ENCODE data around the gene CDH4. TPM values are rescaled to one million over a fixed set of nuclear protein-coding genes. Genes with fewer than 3 reads are reported as not detected.

Gene CDH4
- total and polyA plus RNA-seq, 9 of the 15 experiments (the other 6 are each of a cell fraction or from before 2014, with no cell fraction given) = 0.04 TPM; not detected in 8

DNA sequence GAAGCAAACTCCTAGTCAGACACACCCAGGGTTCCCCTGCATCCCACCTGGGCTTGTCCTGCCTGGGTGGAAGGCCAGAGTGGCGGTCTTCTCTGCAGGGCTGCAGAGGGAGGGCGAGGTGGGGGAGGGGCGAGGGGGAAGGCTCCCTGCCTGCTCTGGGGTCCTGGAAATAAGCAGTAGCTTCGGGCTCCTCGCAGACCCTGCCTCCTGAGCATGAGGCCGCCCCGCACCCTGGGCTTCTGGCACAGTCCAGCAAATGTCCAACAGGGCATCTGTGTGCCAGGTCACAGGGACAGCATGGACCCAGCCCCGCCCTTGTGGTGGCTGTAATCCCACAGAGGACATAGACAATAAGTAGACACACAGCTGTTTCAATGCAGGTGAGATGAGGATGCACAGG, 619.9 kb downstream of the CDH4 start (continued):
- TF ChIP-seq CSDE1 (IDR thresholded peaks at IDR 0.05) = no peak
- no peak for TF ChIP-seq BHLHE40 (IDR thresholded peaks at IDR 0.05; ENCODE audit: low read length)
- TF ChIP-seq SMAD2 (IDR thresholded peaks at IDR 0.05; ENCODE audit: low read depth, low read length) = no peak
- no peak for TF ChIP-seq PHF20 (IDR thresholded peaks at IDR 0.05; ENCODE audit: partially characterized antibody)
- no peak for TF ChIP-seq SRSF9 (IDR thresholded peaks at IDR 0.05; ENCODE audit: borderline replicate concordance, low read depth, low read length)
- no peak for TF ChIP-seq HSF4 (CRISPR knock-in tag; IDR thresholded peaks at IDR 0.05; ENCODE audit: borderline replicate concordance)
- no peak for TF ChIP-seq TRIM28 (IDR thresholded peaks at IDR 0.05)
- TF ChIP-seq MAFF (IDR thresholded peaks at IDR 0.05; ENCODE audit: low read length) = no peak
- TF ChIP-seq, protein P1, sequence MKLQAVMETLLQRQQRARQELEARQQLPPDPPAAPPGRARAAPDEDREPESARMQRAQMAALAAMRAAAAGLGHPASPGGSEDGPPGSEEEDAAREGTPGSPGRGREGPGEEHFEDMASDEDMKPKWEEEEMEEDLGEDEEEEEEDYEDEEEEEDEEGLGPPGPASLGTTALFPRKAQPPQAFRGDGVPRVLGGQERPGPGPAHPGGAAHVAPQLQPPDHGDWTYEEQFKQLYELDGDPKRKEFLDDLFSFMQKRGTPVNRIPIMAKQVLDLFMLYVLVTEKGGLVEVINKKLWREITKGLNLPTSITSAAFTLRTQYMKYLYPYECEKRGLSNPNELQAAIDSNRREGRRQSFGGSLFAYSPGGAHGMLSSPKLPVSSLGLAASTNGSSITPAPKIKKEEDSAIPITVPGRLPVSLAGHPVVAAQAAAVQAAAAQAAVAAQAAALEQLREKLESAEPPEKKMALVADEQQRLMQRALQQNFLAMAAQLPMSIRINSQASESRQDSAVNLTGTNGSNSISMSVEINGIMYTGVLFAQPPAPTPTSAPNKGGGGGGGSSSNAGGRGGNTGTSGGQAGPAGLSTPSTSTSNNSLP (IDR thresholded peaks at IDR 0.05; ENCODE audit: borderline replicate concordance, low read depth, low read length) = no peak
- no peak for TF ChIP-seq SMAD3 (CRISPR knock-in tag; conservative IDR thresholded peaks at IDR 0.05)

DNA sequence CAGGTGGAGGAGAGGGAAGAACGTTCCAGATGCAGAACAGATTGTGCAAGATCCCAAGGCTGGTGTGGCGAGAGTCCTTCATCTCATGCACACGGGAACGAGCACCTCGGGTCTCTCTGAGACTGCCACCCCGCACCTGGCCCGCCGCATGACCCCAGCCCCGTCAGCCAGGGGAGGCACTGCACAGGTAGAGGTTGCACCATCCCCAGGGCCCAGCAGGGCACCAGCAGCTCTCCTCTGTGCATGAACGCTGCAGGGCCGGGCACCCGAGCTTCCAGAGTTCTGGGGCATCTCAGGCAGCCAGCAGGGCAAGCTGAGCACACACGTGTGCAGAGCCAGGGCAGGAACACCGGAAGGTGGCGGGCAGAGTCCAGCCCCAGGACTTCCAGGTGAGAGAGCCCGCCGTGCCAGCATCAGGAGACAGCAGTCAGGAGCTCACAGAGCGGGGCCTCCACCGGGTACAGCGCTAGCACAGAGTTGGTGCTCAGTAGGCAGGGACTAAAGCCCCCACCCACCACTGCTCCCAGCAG, 620.4 kb downstream of the CDH4 start:
- FAIRE-seq (no peak), ATAC-seq (no peak), DNase-seq (ENCODE audit: extremely low read depth in 1 of 4, low spot score in 3 of 4) (no peak)
- no peaks in the 10 kb centered on the region for H3K9me1 ChIP-seq (ENCODE audit: control insufficient read depth, insufficient read depth, low read length)
- H3K4me1 ChIP-seq (replicated peaks in 1 of 2; ENCODE audit: control insufficient read depth in 2 of 2, insufficient read depth in 2 of 2, low read length in 2 of 2) = no peaks in the 10 kb centered on the region; a peak in 1 of 5 replicates
- POLR2A ChIA-PET = no interaction called here
- no peak overlapping the region for H3K4me3 ChIP-seq
- no peaks in the 10 kb centered on the region for H3K36me3 ChIP-seq (ENCODE audit: control insufficient read depth, insufficient read depth, low read length)
- H3K27me3 ChIP-seq (ENCODE audit: control insufficient read depth in 2 of 2, insufficient read depth in 2 of 2, low read length in 2 of 2) = peaks cover 1 to 53% of the 10 kb centered on the region in 2 experiments; a peak in 4 of 5 replicates
- CTCF ChIA-PET (ENCODE audit: low intra/inter-chr PET ratio) = no interaction called here
- no peaks in the 10 kb centered on the region for H3K79me2 ChIP-seq (ENCODE audit: control insufficient read depth, insufficient read depth, low read length)
- H4K20me1 ChIP-seq (replicated peaks; ENCODE audit: control insufficient read depth, insufficient read depth, low read length) = no peaks in the 10 kb centered on the region; the same call in 1 of the 2 replicates
- H3K9me3 ChIP-seq (replicated peaks; ENCODE audit: control insufficient read depth, insufficient read depth, low read depth, low read length) = no peaks in the 10 kb centered on the region; the same call in 1 of the 2 replicates
- no TSS peak for BruUV-seq (replicated peaks)
- H3K27ac ChIP-seq (ENCODE audit: extremely low read depth, low read depth, low read length) = no peak overlapping the region
- H3K4me2 ChIP-seq (ENCODE audit: insufficient read depth, low read length) = no peak overlapping the region
- in situ Hi-C loops (cut with MboI) = no loop called here
- H2AFZ ChIP-seq (ENCODE audit: low read depth, low read length) = no peak overlapping the region
- under 1% methylated on average over 19 of the region's 20 CpGs for WGBS (ENCODE audit: insufficient coverage, low coverage, missing lambda C conversion rate)
- intact Hi-C loops (cut with micrococcal nuclease) = no loop called here
- H3K9ac ChIP-seq (ENCODE audit: insufficient read depth in 1 of 2, low read depth in 2 of 2, low read length in 2 of 2) = no peak overlapping the region
- TF ChIP-seq TEAD2 (tag; IDR thresholded peaks at IDR 0.05) (no peak), FOXM1 (IDR thresholded peaks at IDR 0.05; ENCODE audit: low read depth) (no peak), FOXM1 (CRISPR knock-in tag; IDR thresholded peaks at IDR 0.05; ENCODE audit: low read depth) (no peak), HDAC1 (IDR thresholded peaks at IDR 0.05) (no peak), DDX20 (tag; IDR thresholded peaks at IDR 0.05; ENCODE audit: low read depth) (no peak), CREBBP (IDR thresholded peaks at IDR 0.05; ENCODE audit: low read depth, low read length) (no peak), SMARCA5 (IDR thresholded peaks at IDR 0.05) (no peak), PRPF4 (IDR thresholded peaks at IDR 0.05; ENCODE audit: insufficient read depth, low read depth, low read length, poor library complexity, severe bottlenecking) (no peak), ZNF354B (CRISPR knock-in tag; IDR thresholded peaks at IDR 0.05) (no peak), ZNF696 (CRISPR knock-in tag; conservative IDR thresholded peaks at IDR 0.05) (no peak)
- TF ChIP-seq, protein P2, sequence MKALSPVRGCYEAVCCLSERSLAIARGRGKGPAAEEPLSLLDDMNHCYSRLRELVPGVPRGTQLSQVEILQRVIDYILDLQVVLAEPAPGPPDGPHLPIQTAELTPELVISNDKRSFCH (CRISPR knock-in tag; IDR thresholded peaks at IDR 0.05) = no peak
- TF ChIP-seq, protein P2 (tag; IDR thresholded peaks at IDR 0.05) = no peak
- TF ChIP-seq, protein P3, sequence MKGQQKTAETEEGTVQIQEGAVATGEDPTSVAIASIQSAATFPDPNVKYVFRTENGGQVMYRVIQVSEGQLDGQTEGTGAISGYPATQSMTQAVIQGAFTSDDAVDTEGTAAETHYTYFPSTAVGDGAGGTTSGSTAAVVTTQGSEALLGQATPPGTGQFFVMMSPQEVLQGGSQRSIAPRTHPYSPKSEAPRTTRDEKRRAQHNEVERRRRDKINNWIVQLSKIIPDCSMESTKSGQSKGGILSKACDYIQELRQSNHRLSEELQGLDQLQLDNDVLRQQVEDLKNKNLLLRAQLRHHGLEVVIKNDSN (CRISPR knock-in tag; IDR thresholded peaks at IDR 0.05) = no peak
